ENCODE results near the gene DAGLA. TPM values are rescaled to one million over a fixed set of nuclear protein-coding genes. Genes with fewer than 3 reads are reported as not detected.

Gene DAGLA
- total and polyA plus RNA-seq, 8 donors, result 3.7 to 6.9 (median 5.2) TPM

GRCh38 chr11:61697764-61698163, 17.6 kb downstream of the DAGLA start:
- intact Hi-C loops (cut with DNase I), result no loop called here
- Histone ChIP-seq H3K4me1 (peaks cover 63 to 80% (median 75%) of the 10 kb centered on the region in 3 donors), H3K27me3 (no peaks in the 10 kb centered on the region), H3K27ac (peak overlapping the region; percentile 83 to 87 (median 86)), H3K9me3 (no peaks in the 10 kb centered on the region), H3K4me3 (no peak overlapping the region), H3K36me3 (no peaks in the 10 kb centered on the region)
- ATAC-seq (no peak), DNase-seq (no peak), FAIRE-seq (no peak)
- TF ChIP-seq CTCF (IDR thresholded peaks at IDR 0.05), result no peak
- 75 to 88% methylated on average over 1 of the region's 1 CpG for WGBS, 2 donors

- ATAC-seq (no peak), DNase-seq (no peak), FAIRE-seq (no peak)
- WGBS, 2 donors, result 53 to 57% methylated on average over 11 of the region's 11 CpGs
- H3K9me3 ChIP-seq, result no peaks in the 10 kb centered on the region
- no peaks in the 10 kb centered on the region for H3K27me3 ChIP-seq
- intact Hi-C loops (cut with DNase I), result no loop called here
- H3K4me1 ChIP-seq, result peaks cover 63 to 80% (median 75%) of the 10 kb centered on the region in 3 donors
- no peak for TF ChIP-seq CTCF (IDR thresholded peaks at IDR 0.05)
- H3K27ac ChIP-seq, result peak overlapping the region; percentile 83 to 87 (median 86)
- no peak overlapping the region for H3K4me3 ChIP-seq
- H3K36me3 ChIP-seq, result no peaks in the 10 kb centered on the region
These were observed 18.2 kb downstream of the DAGLA start for GRCh38 chr11:61698173-61698948.

- FAIRE-seq, result no peak
- peak overlapping the region; percentile 83 to 87 (median 86) for H3K27ac ChIP-seq
- TF ChIP-seq CTCF (IDR thresholded peaks at IDR 0.05), result no peak
These were observed 19.6 kb downstream of the DAGLA start for GRCh38 chr11:61699737-61700160.

GRCh38 chr11:61700212-61700611, 20.0 kb downstream of the DAGLA start:
- no peaks in the 10 kb centered on the region for H3K27me3 ChIP-seq
- no peak for TF ChIP-seq CTCF (IDR thresholded peaks at IDR 0.05)
- no peaks in the 10 kb centered on the region for H3K36me3 ChIP-seq
- DNase-seq, result peak in 4 of 6 donors; percentile 73 to 82 (median 80)
- peaks cover 55 to 66% (median 60%) of the 10 kb centered on the region in 3 donors for H3K4me1 ChIP-seq
- ATAC-seq, result peak; percentile 65 to 69 (median 66)
- no peak for FAIRE-seq
- intact Hi-C loops (cut with DNase I), result no loop called here
- WGBS, 2 donors, result 31 to 35% methylated on average over 5 of the region's 5 CpGs
- peak overlapping the region; percentile 83 to 87 (median 86) for H3K27ac ChIP-seq
- H3K4me3 ChIP-seq, result no peak overlapping the region
- no peaks in the 10 kb centered on the region for H3K9me3 ChIP-seq

More at GRCh38 chr11:61699737-61700160, 19.6 kb downstream of the DAGLA start:
- 14 to 21% methylated on average over 13 of the region's 13 CpGs for WGBS, 2 donors
- no peaks in the 10 kb centered on the region for H3K9me3 ChIP-seq
- H3K36me3 ChIP-seq, result no peaks in the 10 kb centered on the region
- H3K4me1 ChIP-seq, result peaks cover 60 to 70% (median 64%) of the 10 kb centered on the region in 3 donors
- intact Hi-C loops (cut with DNase I), result no loop called here
- H3K27me3 ChIP-seq, result no peaks in the 10 kb centered on the region
- no peak overlapping the region for H3K4me3 ChIP-seq
- peak; percentile 79 to 93 (median 82) for DNase-seq
- ATAC-seq, result peak; percentile 43 to 72 (median 62)

GRCh38 chr11:61700720-61701119, 20.5 kb downstream of the DAGLA start:
- H3K27me3 ChIP-seq, result no peaks in the 10 kb centered on the region
- no peak overlapping the region for H3K4me3 ChIP-seq
- ATAC-seq, result no peak
- no peak for FAIRE-seq
- no peaks in the 10 kb centered on the region for H3K36me3 ChIP-seq
- H3K9me3 ChIP-seq, result no peaks in the 10 kb centered on the region
- WGBS, 2 donors, result 70 to 71% methylated on average over 8 of the region's 8 CpGs
- DNase-seq, result no peak
- peaks cover 50 to 61% (median 55%) of the 10 kb centered on the region in 3 donors for H3K4me1 ChIP-seq
- H3K27ac ChIP-seq, result peak overlapping the region; percentile 83 to 87 (median 86)
- intact Hi-C loops (cut with DNase I), result no loop called here
- no peak for TF ChIP-seq CTCF (IDR thresholded peaks at IDR 0.05)

All from pancreas (tissue), 10 donors.